Left kidney (tissue), 2 donors: ENCODE results near the gene DNER. TPM values are rescaled to one million over a fixed set of nuclear protein-coding genes. Genes with fewer than 3 reads are reported as not detected.

Source experiments
- DNase-seq: peaks from one replicate; pipeline ENCODE4 v3.0.0-alpha.2; 2013
- polyA plus RNA-seq: library from polyadenylated mRNA; unstranded; fragments of 120-200 nt; gene quantifications from one replicate; pipeline ENCODE4 v1.2.1, GENCODE V29; 2013; ENCODE audit not compliant: insufficient read length

The DNER gene
- polyA plus RNA-seq, 1 donor: 67.2 TPM

GRCh38 chr2:229672021-229672420 lies 42.3 kb downstream of the DNER start:
- no peak for DNase-seq

GRCh38 chr2:229669841-229670240 lies 44.5 kb downstream of the DNER start:
- DNase-seq: no peak

- no peak for DNase-seq
Measured at GRCh38 chr2:229666811-229667210, 47.5 kb downstream of the DNER start.

GRCh38 chr2:229665158-229665557 lies 49.2 kb downstream of the DNER start:
- DNase-seq: no peak

- no peak for DNase-seq
Measured at GRCh38 chr2:229661478-229661877, 52.9 kb downstream of the DNER start.

GRCh38 chr2:229660951-229661350 lies 53.4 kb downstream of the DNER start:
- no peak for DNase-seq

GRCh38 chr2:229660391-229660790 lies 54.0 kb downstream of the DNER start:
- no peak for DNase-seq

GRCh38 chr2:229658004-229658403 lies 56.4 kb downstream of the DNER start:
- DNase-seq: no peak

GRCh38 chr2:229654437-229654836 lies 59.9 kb downstream of the DNER start:
- DNase-seq: no peak

GRCh38 chr2:229653531-229653930 lies 60.8 kb downstream of the DNER start:
- DNase-seq: peak; percentile 28

- DNase-seq: no peak
Measured at GRCh38 chr2:229652796-229653195, 61.6 kb downstream of the DNER start.

- no peak for DNase-seq
Measured at GRCh38 chr2:229650901-229651300, 63.5 kb downstream of the DNER start.

- no peak for DNase-seq
Measured at GRCh38 chr2:229650059-229650458, 64.3 kb downstream of the DNER start.

GRCh38 chr2:229646186-229646723 lies 68.1 kb downstream of the DNER start:
- DNase-seq: no peak

- no peak for DNase-seq
Measured at GRCh38 chr2:229642371-229642770, 72.0 kb downstream of the DNER start.

GRCh38 chr2:229641676-229642075 lies 72.7 kb downstream of the DNER start:
- DNase-seq: no peak

GRCh38 chr2:229640636-229641035 lies 73.7 kb downstream of the DNER start:
- DNase-seq: no peak

- no peak for DNase-seq
Measured at GRCh38 chr2:229636571-229636970, 77.8 kb downstream of the DNER start.

GRCh38 chr2:229635371-229635680 lies 79.0 kb downstream of the DNER start:
- DNase-seq: no peak

- DNase-seq: peak; percentile 17
Measured at GRCh38 chr2:229634601-229635370, 79.6 kb downstream of the DNER start.

GRCh38 chr2:229633556-229633955 lies 80.8 kb downstream of the DNER start:
- no peak for DNase-seq

GRCh38 chr2:229629039-229629438 lies 85.3 kb downstream of the DNER start:
- no peak for DNase-seq

- no peak for DNase-seq
Measured at GRCh38 chr2:229627728-229628127, 86.6 kb downstream of the DNER start.
